Karpas-422 (cell line): ENCODE measurements around the gene RNF17. TPM values are rescaled to one million over a fixed set of nuclear protein-coding genes. Genes with fewer than 3 reads are reported as not detected.
A peak's percentile ranks its signal among the peaks of the same experiment; 100 is the strongest.
"Not testable (repeated sequence)": the region's sequence is repeated elsewhere in the genome, so short reads cannot be mapped to it uniquely, and the experiment has no call there.

Experiments
- DNase-seq: peaks from one replicate; pipeline ENCODE4 v3.0.0-alpha.2; 2015
- H2AFZ ChIP-seq: fragments of 200-600 bp; sonication (generic); 2 replicates; pipeline ENCODE4 v1.6.1; 2014; ENCODE audit warnings: antibody characterized with exemption, low read length, mixed read lengths
- H3K27ac ChIP-seq: fragments of 200-600 bp; sonication (generic); 2 replicates; pipeline ENCODE4 v1.5.1; 2014; ENCODE audit warnings: mild to moderate bottlenecking, low read length, moderate library complexity
- H3K27me3 ChIP-seq: fragments of 200-600 bp; sonication (generic); 2 replicates; pipeline ENCODE4 v1.6.1; 2014; ENCODE audit warnings: low read length, mixed read lengths
- H3K36me3 ChIP-seq: fragments of 200-600 bp; sonication (generic); 2 replicates; pipeline ENCODE4 v1.6.1; 2014; ENCODE audit warnings: low read length, mixed read lengths; ENCODE audit not compliant: insufficient read depth
- H3K4me1 ChIP-seq: fragments of 200-600 bp; sonication (generic); 2 replicates; pipeline ENCODE4 v1.6.1; 2014; ENCODE audit warnings: mild to moderate bottlenecking, low read length, mixed read lengths
- H3K4me2 ChIP-seq: fragments of 200-600 bp; sonication (generic); 2 replicates; pipeline ENCODE4 v1.6.1; 2014; ENCODE audit warnings: low read length, low read depth, mild to moderate bottlenecking; ENCODE audit not compliant: poor library complexity, severe bottlenecking
- H3K4me3 ChIP-seq: fragments of 200-600 bp; sonication (generic); 2 replicates; pipeline ENCODE4 v1.5.1; 2014; ENCODE audit warnings: mild to moderate bottlenecking, antibody characterized with exemption, low read length, mixed read lengths
- H3K79me2 ChIP-seq: fragments of 200-600 bp; sonication (generic); 2 replicates; pipeline ENCODE4 v1.6.1; 2014; ENCODE audit warnings: mild to moderate bottlenecking, low read length, mixed read lengths
- H3K9ac ChIP-seq: fragments of 200-600 bp; sonication (generic); 2 replicates; pipeline ENCODE4 v1.6.0; 2014; ENCODE audit warnings: low read length
- H3K9me2 ChIP-seq: fragments of 200-600 bp; sonication (generic), shearing (Covaris generic); replicated peaks from 2 replicates; pipeline ENCODE4 v1.6.0; 2014; ENCODE audit warnings: mild to moderate bottlenecking, low read length, moderate library complexity; ENCODE audit not compliant: insufficient read depth
- H3K9me3 ChIP-seq: fragments of 300-700, 200-600 bp; sonication (generic); 2 replicates; pipeline ENCODE4 v1.6.1; 2014; ENCODE audit warnings: low read length, mixed read lengths
- H4K20me1 ChIP-seq: fragments of 200-600 bp; sonication (generic); 2 replicates; pipeline ENCODE4 v1.6.1; 2014; ENCODE audit warnings: mild to moderate bottlenecking, antibody characterized with exemption, low read length, low read depth; ENCODE audit not compliant: insufficient read depth
- total RNA-seq: library from RNA; depleted of rRNA; stranded (reverse); fragments of >200 nt; shearing (Covaris generic); gene quantifications from 2 replicates; pipeline ENCODE4 v1.2.3, GENCODE V29; 2014; ENCODE audit warnings: low replicate concordance

Gene RNF17
- total RNA-seq, 1 experiment from 2014 or later: not detected

DNA sequence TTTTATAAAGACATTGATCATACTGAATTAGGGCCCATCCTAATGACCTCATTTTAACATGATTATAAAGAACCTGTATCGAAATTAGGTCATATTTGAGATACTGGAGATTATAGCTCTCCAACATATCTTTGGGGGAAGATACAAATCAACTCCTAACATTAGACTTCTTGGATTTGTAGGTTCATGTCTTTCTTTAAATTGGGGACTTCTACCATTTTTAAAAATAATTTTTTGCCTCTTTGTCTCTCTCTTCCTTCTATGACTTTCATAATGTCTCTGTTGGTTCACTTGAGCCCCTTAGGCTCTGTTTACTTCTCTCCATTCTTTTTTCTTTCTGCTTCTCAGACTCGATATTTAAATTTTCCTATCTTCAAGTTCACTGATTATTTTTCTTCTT is 57.2 kb downstream of the RNF17 start:
- Histone ChIP-seq H3K36me3 (no peaks in the 10 kb centered on the region), H3K9me3 (no peaks in the 10 kb centered on the region), H4K20me1 (no peaks in the 10 kb centered on the region), H2AFZ (no peak overlapping the region), H3K27ac (no peak overlapping the region), H3K27me3 (no peaks in the 10 kb centered on the region; the same call in 1 of the 2 replicates), H3K4me2 (no peak overlapping the region), H3K9ac (no peak overlapping the region), H3K79me2 (no peaks in the 10 kb centered on the region), H3K4me1 (no peaks in the 10 kb centered on the region), H3K4me3 (no peak overlapping the region), H3K9me2 (no peaks in the 10 kb centered on the region)
- DNase-seq: no peak

- Histone ChIP-seq H3K9me3 (no peaks in the 10 kb centered on the region), H3K79me2 (no peaks in the 10 kb centered on the region), H3K27me3 (no peaks in the 10 kb centered on the region; the same call in 1 of the 2 replicates), H3K4me2 (no peak overlapping the region), H3K36me3 (no peaks in the 10 kb centered on the region), H3K9me2 (no peaks in the 10 kb centered on the region), H3K27ac (no peak overlapping the region), H3K9ac (no peak overlapping the region), H4K20me1 (no peaks in the 10 kb centered on the region), H3K4me3 (no peak overlapping the region), H2AFZ (no peak overlapping the region), H3K4me1 (no peaks in the 10 kb centered on the region)
- no peak for DNase-seq
Measured at GRCh38 chr13:24822640-24823039, 58.7 kb downstream of the RNF17 start.

DNA sequence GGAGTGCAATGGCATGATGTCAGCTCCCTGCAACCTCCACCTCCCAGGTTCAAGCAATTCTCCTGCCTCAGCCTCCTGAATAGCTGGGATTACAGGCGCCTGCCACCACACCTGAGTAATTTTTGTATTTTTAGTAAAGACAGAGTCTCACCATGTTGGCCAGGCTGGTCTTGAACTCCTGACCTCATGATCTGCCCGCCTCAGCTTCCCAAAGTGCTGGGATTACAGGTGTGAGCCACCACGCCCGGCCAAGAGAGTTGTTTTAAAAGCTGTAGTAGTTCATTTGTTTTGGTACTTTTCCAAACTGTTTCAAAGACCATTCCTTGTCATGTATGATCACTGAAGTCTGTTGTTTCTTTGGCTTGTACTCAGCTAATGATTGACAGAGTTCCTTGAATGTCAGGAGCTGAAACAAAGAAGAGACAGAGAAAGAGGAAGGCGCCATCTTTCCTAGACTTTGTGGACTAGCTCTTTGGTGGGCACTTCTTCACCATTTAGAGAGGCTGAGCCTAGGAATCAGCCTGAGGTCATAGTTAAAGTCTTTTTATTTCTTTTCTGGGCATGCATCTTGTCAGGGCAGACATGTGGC is 59.2 kb downstream of the RNF17 start:
- not testable (repeated sequence) for H3K79me2 ChIP-seq, H3K9ac ChIP-seq, H3K9me2 ChIP-seq, H3K4me2 ChIP-seq, H3K27ac ChIP-seq, H2AFZ ChIP-seq, H3K27me3 ChIP-seq, H4K20me1 ChIP-seq, H3K4me1 ChIP-seq, H3K36me3 ChIP-seq, H3K9me3 ChIP-seq, H3K4me3 ChIP-seq
- peak; percentile 32 for DNase-seq

DNA sequence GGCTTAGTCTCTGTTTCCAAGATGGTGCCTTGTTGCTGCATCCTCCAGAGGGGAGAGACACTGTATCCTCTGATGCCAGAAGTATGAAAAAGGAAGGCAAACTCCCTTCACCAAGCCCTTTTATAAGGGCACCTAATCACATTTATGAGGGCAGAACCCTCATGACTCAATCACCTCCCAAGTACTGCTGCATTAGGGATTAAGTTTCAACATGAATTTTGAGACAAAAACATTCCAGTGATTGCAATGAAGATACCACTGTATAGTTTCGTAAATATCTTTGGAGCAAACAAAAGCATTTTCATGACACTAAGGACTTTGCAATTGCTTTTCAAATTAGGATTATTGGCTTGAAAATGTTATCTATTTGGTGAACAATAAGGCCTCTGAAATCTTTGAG is 63.8 kb downstream of the RNF17 start:
- Histone ChIP-seq H3K9me3 (no peaks in the 10 kb centered on the region), H4K20me1 (no peaks in the 10 kb centered on the region), H3K4me3 (no peak overlapping the region), H3K4me2 (no peak overlapping the region), H3K36me3 (no peaks in the 10 kb centered on the region), H3K27me3 (no peaks in the 10 kb centered on the region), H2AFZ (no peak overlapping the region), H3K79me2 (no peaks in the 10 kb centered on the region), H3K27ac (no peak overlapping the region), H3K9me2 (no peaks in the 10 kb centered on the region), H3K4me1 (no peaks in the 10 kb centered on the region), H3K9ac (no peak overlapping the region)
- peak; percentile 14 for DNase-seq

DNA sequence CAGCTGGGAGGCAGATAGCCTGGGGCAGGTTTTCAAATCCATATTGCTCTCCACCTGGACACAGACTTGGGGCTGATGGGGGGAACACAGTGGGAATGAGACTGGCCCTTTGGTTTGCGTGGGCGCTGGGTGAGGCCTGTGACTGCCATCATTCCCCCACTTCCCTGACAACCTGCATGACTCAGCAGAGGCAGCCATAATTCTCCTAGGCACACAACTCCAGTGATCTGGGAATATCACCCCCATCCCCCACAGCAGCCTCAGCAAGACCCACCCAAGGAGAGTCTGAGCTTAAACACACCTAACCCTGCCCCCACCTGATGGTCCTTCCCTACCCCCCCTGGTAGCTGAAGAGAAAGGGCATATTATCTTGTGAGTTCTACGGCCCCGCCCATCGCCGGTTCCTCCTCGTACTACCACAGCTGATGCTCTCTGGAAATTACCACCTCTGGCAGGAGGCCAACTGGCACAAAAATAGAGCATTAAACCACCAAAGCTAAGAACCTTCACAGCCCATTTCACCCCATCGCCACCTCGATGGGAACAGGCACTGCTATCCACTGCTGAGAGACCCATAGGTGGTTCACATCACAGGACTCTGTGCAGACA is 71.0 kb downstream of the RNF17 start:
- Histone ChIP-seq H3K4me2 (no peak overlapping the region), H3K9me3 (no peaks in the 10 kb centered on the region), H3K27ac (no peak overlapping the region), H4K20me1 (no peaks in the 10 kb centered on the region), H3K4me3 (no peak overlapping the region), H3K27me3 (no peaks in the 10 kb centered on the region), H2AFZ (no peak overlapping the region), H3K36me3 (no peaks in the 10 kb centered on the region), H3K9me2 (no peaks in the 10 kb centered on the region), H3K79me2 (no peaks in the 10 kb centered on the region), H3K9ac (no peak overlapping the region), H3K4me1 (no peaks in the 10 kb centered on the region)
- DNase-seq: peak; percentile 41

DNA sequence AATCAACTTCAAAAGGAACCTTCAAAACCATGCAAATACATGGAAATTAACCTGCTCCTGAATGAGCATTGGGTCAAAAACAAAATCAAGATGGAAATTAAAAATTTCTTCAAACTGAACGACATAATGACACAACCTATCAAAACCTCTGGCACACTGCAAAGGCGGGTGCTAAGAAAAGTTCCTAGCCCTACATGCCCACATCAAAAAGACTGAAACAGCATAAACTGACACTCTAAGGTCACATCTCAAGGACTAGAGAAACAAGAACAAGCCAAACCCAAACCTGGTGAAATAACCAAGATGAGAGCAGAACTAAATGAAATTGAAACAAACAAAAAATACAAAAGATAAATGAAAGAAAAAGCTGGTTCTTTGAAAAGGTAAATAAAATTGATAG is 73.6 kb downstream of the RNF17 start:
- not testable (repeated sequence) for H3K4me2 ChIP-seq, H2AFZ ChIP-seq, H3K4me3 ChIP-seq, H3K27me3 ChIP-seq, H3K9ac ChIP-seq, H3K9me2 ChIP-seq, H3K79me2 ChIP-seq, H4K20me1 ChIP-seq, H3K4me1 ChIP-seq, H3K9me3 ChIP-seq, H3K36me3 ChIP-seq, H3K27ac ChIP-seq
- peak; percentile 14 for DNase-seq

- Histone ChIP-seq H4K20me1 (no peaks in the 10 kb centered on the region), H3K4me2 (no peak overlapping the region), H3K27ac (no peak overlapping the region), H3K36me3 (no peaks in the 10 kb centered on the region), H2AFZ (no peak overlapping the region), H3K9me3 (no peaks in the 10 kb centered on the region), H3K9me2 (no peaks in the 10 kb centered on the region), H3K79me2 (no peaks in the 10 kb centered on the region), H3K9ac (no peak overlapping the region), H3K4me1 (no peaks in the 10 kb centered on the region), H3K27me3 (no peaks in the 10 kb centered on the region), H3K4me3 (no peak overlapping the region)
- no peak for DNase-seq
Measured at GRCh38 chr13:24842549-24843274, 78.7 kb downstream of the RNF17 start.

- no peaks in the 10 kb centered on the region for H3K9me3 ChIP-seq
- H3K27ac ChIP-seq: no peak overlapping the region
- no peak overlapping the region for H3K4me2 ChIP-seq
- H3K9ac ChIP-seq: no peak overlapping the region
- H3K27me3 ChIP-seq: no peaks in the 10 kb centered on the region
- no peaks in the 10 kb centered on the region for H4K20me1 ChIP-seq
- H3K36me3 ChIP-seq: no peaks in the 10 kb centered on the region
- no peaks in the 10 kb centered on the region for H3K79me2 ChIP-seq
- H3K9me2 ChIP-seq: no peaks in the 10 kb centered on the region
- H3K4me1 ChIP-seq: no peaks in the 10 kb centered on the region
- H3K4me3 ChIP-seq: no peak overlapping the region
- no peak overlapping the region for H2AFZ ChIP-seq
- no peak for DNase-seq
Measured at GRCh38 chr13:24851546-24851945, 87.6 kb downstream of the RNF17 start.
